ENCODE results near the gene GTF2IRD2. TPM values are rescaled to one million over a fixed set of nuclear protein-coding genes. Genes with fewer than 3 reads are reported as not detected.
"Not testable (repeated sequence)": the region's sequence is repeated elsewhere in the genome, so short reads cannot be mapped to it uniquely, and the experiment has no call there.

Gene GTF2IRD2
- 10.2 TPM for total RNA-seq

- peak; percentile 97 for ATAC-seq
These were observed at the start of gene GTF2IRD2 for GRCh38 chr7:74850833-74851721. Gene GTF2IRD2, minus strand, starts transcription at chr7:74851605. Its CDS starts 15,227 bp downstream, at chr7:74836378.

DNA sequence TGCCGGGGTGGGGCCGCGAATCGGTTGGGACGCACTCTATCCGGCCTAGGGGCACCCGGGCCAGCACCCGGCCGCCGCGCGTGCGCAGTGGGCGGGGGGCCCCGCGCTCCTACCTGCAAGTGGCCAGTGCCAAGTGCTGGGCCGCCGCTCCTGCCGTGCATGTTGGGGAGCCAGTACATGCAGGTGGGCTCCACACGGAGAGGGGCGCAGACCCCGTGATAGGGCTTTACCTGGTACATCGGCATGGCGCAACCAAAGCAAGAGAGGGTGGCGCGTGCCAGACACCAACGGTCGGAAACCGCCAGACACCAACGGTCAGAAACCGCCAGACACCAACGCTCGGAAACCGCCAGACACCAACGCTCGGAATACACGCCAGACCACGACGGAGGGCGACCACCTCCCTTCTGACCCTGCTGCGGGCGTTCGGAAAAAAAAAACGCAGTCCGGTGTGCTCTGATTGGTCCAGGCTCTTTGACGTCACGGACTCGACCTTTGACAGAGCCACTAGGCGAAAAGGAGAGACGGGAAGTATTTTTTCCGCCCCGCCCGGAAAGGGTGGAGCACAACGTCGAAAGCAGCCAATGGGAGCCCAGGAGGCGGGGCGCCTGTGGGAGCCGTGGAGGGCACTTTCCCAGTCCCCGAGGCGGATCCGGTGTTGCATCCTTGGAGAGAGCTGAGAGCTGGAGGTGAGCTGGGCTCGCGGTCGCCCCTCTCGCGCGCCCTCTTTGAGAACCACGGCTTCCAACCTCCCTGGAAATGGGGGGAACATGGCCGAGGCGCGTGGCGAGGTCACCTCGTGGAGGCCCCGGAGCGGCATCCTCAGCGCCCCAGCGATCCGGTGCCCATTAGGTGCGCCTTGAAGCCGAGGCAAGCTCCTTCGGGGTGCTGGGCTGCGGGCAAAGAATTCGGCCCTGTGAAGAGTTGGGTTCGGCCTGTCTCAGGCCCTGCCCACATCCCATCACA lies 39.0 kb upstream of the GTF2IRD2 start:
- ATAC-seq, result peak; percentile 86

DNA sequence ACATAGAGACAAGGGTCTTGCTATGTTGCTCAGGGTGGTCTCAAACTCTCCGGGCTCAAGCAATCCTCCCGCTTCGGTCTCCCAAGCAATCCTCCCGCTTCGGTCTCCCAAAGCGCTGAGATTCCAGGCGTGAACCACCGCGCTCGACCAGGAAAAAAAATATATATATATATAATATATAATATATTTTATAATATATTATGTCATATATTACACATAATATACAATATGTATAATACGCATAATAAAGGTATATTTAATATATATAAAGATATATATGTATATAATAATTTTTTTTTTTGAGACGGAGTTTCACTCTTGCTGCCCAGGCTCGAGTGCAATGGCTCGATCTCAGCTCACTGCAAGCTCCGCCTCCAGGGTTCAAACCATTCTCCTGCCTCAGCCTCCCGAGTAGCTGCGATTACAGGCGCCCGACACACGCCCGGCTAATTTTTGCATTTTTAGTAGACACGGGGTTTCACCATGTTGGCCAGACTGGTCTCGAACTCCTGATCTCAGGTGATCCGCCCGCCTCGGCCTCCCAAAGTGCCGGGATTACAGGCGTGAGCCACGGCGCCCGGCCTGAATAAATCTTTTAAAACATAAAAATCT lies 38.2 kb upstream of the GTF2IRD2 start:
- not testable (repeated sequence) for ATAC-seq

DNA sequence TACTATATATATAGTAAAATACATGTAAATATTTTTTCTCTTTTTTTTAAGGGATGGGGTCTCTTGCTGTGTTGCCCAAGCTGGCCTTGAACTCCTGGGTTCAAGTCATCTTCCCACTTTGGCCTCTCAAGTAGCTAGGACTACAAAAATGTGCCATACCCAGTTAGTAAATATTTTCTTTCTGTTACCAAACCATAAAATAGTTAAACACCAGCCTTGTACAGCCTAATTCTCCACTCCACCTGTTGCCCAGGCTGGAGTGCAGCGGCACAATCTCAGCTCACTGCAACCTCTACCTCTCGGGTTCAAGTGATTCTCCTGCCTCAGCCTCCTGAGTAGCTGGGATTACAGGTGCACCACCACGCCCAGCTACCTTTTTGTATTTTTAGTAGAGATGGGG lies 33.9 kb upstream of the GTF2IRD2 start:
- not testable (repeated sequence) for ATAC-seq

GRCh38 chr7:74882110-74882509 lies 30.7 kb upstream of the GTF2IRD2 start:
- ATAC-seq, result not testable (repeated sequence)

DNA sequence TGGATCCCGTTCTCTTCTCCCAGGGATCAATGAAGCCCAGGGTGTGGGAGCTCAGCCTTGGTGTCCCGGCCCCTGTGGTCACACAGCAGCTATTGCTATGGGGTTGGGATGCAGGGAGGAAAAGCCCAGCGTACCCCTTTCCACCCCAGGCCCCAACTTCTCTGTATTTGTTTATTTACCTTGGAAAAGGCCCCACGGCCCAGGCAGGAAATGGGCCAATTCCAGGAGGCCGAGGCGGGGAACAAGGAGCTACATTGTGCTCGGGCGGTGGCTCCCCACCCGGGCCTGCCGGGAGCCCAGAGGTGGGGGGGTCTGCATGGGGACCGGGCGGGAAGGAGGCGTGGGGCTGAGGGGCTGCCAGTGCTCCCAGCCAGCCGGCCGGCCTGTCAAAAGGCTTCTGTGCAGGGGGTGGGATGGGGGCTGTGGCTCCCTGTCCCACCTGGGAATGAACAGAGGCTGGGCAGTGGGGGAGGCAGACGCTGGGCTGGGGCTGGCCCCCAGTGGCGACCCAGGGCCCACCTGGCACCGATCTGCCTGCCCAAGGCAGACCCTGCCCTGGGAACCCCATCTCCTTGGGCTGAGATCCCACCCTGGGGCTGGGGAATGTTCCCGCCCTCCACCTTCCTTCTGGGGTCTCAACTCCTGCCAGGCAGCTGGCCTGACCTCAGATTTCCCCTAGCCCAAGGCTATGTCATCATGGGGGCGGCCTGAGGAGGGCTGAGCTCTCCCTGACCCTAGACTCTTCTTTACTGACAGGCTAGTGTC lies 23.5 kb upstream of the GTF2IRD2 start:
- peak; percentile 56 for ATAC-seq

DNA sequence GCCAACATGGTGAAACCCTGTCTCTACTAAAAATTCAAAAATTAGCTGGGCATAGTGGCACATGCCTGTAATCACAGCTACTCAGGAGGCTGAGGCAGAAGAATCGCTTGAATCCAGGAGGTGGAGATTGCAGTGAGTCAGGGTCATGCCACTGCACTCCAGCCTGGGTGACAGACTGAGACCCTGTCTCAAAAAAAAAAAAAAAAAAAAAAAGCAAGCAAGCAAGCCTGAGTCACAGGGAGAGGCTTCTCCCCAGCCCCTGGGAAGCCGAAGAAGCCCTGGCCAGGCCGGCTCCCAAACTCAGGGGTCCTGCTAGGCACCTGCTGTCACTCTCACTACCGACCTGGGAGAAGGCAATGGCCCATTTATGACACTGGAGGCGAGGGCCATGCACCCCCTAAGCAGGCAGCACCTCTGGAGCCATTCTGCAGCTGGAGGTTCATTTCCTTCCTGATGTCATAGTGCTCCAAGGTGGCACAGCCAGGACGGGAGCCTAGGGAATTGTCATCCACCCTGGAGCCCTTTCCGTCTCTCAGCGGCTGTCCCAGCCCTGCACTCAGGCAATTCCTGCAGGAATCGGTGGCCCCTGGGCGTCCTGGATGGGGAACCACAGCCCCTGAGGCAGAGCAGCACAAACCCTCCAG lies 22.8 kb upstream of the GTF2IRD2 start:
- peak; percentile 49 for ATAC-seq

DNA sequence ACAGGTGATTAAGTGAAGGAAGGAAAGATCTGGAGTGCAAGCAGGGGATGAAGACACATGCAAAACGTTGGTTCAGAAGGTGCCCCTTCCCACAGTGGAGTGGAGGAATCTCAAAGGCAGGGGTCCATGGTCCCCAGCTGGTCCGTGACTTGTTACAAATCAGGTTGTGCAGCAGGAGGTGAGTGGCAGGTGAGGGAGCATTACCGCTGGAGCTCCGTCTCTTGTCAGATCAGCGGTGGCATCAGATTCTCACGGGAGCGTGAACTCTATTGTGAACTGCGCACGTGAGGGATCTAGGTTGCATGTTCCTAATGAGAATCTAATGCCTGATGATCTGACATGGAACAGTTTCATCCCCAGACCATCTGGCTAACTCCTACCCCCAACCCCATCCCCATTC lies 21.1 kb upstream of the GTF2IRD2 start:
- not testable (repeated sequence) for ATAC-seq

- not testable (repeated sequence) for ATAC-seq
These were observed 14.4 kb upstream of the GTF2IRD2 start for GRCh38 chr7:74865777-74866176.

- peak; percentile 38 for ATAC-seq
These were observed 1.6 kb downstream of the GTF2IRD2 start for GRCh38 chr7:74849853-74850252.

GRCh38 chr7:74830411-74830810 lies 21.0 kb downstream of the GTF2IRD2 start:
- ATAC-seq, result not testable (repeated sequence)

- not testable (repeated sequence) for ATAC-seq
These were observed 21.4 kb downstream of the GTF2IRD2 start for GRCh38 chr7:74829959-74830358.

GRCh38 chr7:74821259-74821658 lies 30.1 kb downstream of the GTF2IRD2 start:
- ATAC-seq, result not testable (repeated sequence)

DNA sequence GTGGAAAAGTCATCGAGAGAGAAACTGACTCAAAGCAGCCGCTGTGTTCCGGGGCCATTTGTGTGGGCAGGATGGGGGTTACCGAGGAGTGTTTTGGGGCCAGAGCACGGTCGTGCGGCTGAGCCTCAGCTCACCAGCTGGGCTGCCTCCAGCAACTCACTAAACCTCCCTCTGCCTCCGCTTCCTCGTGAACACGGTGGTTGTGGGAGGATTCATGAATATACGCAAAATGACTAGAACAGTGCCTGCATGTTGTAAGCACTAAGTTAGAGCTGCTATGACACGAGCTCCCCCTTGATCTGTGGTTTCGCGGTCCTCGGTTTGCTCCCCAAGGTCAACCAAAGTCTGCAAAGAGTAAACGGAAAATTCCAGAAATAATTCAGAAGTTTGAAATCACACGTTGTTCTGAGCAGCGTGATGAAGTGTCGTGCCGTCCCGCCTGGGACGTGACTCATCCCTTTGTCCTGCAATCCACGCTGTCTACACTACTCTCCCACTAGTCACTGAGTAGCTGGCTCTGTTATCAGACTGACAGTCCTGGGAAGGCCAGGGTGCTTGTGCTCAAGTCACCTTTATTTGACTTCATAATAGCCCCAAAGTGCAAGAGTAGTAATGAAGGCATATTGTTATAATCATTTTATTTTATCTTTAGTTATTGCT lies 31.1 kb downstream of the GTF2IRD2 start:
- peak; percentile 77 for ATAC-seq

DNA sequence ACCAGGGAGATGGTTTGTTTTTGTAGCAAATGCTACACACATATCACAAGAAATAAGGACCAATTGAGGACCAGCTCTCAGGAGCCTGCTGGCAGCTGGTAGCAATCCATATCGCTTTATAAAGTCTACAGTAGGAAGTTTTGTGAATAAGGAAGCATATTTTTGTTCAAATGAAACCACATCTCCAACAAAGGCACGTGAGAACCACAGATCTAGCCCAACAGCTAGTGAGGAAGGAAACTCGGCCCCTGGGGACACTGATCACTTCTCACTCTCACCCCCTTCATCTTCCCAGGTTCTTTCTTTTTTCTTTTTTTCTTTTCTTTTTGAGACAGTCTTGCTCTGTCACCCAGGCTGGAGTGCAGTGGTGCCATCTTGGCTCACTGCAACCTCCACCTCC lies 35.5 kb downstream of the GTF2IRD2 start:
- ATAC-seq, result not testable (repeated sequence)

- ATAC-seq, result peak; percentile 83
These were observed 52.8 kb downstream of the GTF2IRD2 start for GRCh38 chr7:74798644-74799043.

DNA sequence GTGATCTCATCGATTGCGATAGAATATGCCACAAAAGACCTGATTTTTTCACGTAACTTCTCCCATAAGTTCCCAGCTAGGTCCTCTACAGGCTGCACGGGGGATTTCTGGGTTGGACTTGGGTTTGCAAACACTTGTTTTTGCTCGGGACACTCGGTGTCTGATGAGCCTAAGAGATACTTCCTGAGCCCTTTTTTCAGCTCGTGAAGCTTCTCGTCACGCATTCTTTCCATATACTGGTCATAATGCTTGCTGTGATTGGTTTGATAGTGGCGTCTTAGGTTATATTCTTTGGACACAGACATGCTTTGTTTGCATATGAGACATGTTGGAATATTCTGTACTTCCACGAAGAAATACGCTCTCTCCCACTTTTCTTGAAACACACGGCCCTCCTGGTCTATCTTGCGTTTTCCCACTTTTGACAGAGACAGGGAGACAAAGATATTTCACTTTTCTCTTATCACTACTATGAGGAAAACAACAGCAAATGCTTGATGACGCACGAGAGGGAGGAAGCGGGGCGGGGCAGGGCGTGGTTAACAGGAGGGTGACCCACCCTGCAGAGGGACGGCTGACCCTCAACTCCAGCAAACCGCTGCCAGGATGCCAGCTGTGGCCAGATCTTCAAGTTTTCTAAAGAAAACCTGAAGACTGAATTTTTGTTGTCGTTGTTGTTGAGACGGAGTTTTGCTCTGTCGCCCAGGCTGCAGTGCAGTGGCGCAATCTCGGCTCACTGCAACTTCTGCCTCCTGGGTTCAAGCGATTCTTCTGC lies 53.4 kb downstream of the GTF2IRD2 start:
- ATAC-seq, result not testable (repeated sequence)

DNA sequence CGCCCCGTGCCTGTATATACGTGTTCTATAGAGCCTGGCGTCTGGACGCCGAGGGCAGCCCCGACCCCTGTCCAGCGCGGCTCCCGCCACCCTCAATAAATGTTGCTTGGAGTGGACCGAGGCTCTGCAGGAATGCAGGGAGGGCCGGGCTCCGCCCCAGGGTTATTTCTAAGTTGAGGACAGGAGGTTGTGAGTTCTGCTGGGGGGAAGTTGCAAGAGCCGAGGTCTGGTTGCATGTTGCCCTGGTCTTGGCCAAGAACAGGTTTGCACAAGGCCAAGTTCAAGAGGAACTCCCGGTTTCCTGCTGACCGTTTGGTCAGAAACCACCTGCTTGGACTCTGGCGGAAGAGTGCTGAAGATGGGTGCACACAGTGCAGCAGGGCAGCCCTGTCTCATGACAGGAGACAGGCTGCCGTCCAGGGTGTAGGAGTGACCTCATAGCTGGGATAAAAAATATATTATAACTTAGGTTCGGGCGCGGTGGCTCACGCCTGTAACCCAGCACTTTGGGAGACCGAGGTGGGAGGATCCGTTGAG lies 62.1 kb downstream of the GTF2IRD2 start:
- peak; percentile 9 for ATAC-seq

GRCh38 chr7:74788369-74789150 lies 62.8 kb downstream of the GTF2IRD2 start:
- ATAC-seq, result peak; percentile 98
